ENCODE measurements around the gene RNF220. TPM values are rescaled to one million over a fixed set of nuclear protein-coding genes. Genes with fewer than 3 reads are reported as not detected.

RNF220 gene
- total and polyA plus RNA-seq, 2 experiments from 2014 or later, result 47.4 to 123 TPM

DNA sequence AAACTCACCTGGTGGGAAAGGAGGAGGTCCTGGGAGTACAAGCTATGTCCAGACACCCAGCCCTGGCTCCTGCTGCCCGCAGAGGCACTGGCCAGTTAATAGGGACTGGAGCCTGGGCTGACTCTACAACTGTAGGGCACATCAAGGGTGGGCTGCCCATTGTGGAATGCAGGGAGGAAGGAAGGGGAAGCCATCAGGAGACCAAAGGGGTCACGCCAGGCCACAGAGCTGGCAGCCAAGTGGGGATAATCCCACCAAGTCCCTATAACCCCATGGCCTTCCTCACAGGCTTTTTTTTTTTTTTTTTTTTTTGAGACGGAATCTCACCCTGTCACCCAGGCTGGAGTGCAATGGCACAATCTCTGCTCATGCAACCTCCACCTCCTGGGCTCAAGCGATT is 254.5 kb downstream of the RNF220 start:
- Histone ChIP-seq H3K27ac (no peak overlapping the region), H3K9me3 (ENCODE audit: low read depth) (no peaks in the 10 kb centered on the region), H3K4me2 (ENCODE audit: unreplicated experiment) (no peak overlapping the region), H3K9ac (no peak overlapping the region), H2AFZ (no peak overlapping the region), H3K36me3 (ENCODE audit: low read depth) (no peaks in the 10 kb centered on the region), H3K4me3 (no peak overlapping the region), H3K9me2 (ENCODE audit: insufficient read depth) (no peaks in the 10 kb centered on the region), H3K27me3 (replicated peaks; ENCODE audit: insufficient read depth) (no peaks in the 10 kb centered on the region), H3K4me1 (ENCODE audit: insufficient read depth) (no peaks in the 10 kb centered on the region), H3F3A (ENCODE audit: insufficient read depth) (no peaks in the 10 kb centered on the region), H3K79me2 (ENCODE audit: insufficient read depth) (no peaks in the 10 kb centered on the region), H4K20me1 (ENCODE audit: insufficient read depth) (no peaks in the 10 kb centered on the region)
- in situ Hi-C loops (cut with MboI), result no loop called here
- no peak for TF ChIP-seq EZH2 (IDR thresholded peaks at IDR 0.05; ENCODE audit: insufficient read depth, poor library complexity, severe bottlenecking)
- TF ChIP-seq EZH2phosphoT487 (IDR thresholded peaks at IDR 0.05; ENCODE audit: insufficient read depth, low read depth), result no peak
- no peak for DNase-seq
- 95 to 99% methylated on average over 4 of the region's 4 CpGs for WGBS, 2 experiments (ENCODE audit: low coverage in 1 of 2, low lambda C conversion rate in 2 of 2, missing lambda C conversion rate in 2 of 2)

DNA sequence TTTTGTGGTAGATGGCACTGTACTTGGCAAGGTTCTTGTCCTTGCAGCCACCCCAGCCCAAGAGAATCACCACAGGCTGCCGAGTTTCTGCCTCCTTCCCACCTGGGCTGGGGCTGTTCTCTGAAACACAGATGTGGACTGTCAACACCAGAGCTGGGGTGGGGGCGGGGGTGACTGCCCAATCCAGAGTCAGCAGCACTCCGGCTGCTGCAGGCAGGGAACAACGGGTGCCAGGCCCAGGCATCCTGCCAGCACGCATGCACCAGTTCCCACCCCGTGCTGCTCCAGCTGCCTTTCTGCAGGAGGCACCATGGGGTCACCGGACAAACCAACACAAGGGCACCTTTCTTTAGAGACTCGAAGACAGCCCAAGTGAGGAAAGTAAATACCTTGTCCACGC is 255.1 kb downstream of the RNF220 start:
- DNase-seq, result no peak
- Histone ChIP-seq H3K36me3 (ENCODE audit: low read depth) (no peaks in the 10 kb centered on the region), H3K27ac (no peak overlapping the region), H3K4me2 (ENCODE audit: unreplicated experiment) (no peak overlapping the region), H3K4me1 (ENCODE audit: insufficient read depth) (no peaks in the 10 kb centered on the region), H3K9me3 (ENCODE audit: low read depth) (no peaks in the 10 kb centered on the region), H2AFZ (no peak overlapping the region), H3F3A (ENCODE audit: insufficient read depth) (no peaks in the 10 kb centered on the region), H3K27me3 (replicated peaks; ENCODE audit: insufficient read depth) (no peaks in the 10 kb centered on the region), H3K4me3 (no peak overlapping the region), H3K79me2 (ENCODE audit: insufficient read depth) (no peaks in the 10 kb centered on the region), H3K9ac (no peak overlapping the region), H3K9me2 (ENCODE audit: insufficient read depth) (no peaks in the 10 kb centered on the region), H4K20me1 (ENCODE audit: insufficient read depth) (no peaks in the 10 kb centered on the region)
- WGBS, 2 experiments (ENCODE audit: low coverage in 1 of 2, low lambda C conversion rate in 2 of 2, missing lambda C conversion rate in 2 of 2), result 31 to 42% methylated on average over 9 of the region's 9 CpGs
- no peak for TF ChIP-seq EZH2 (IDR thresholded peaks at IDR 0.05; ENCODE audit: insufficient read depth, poor library complexity, severe bottlenecking)
- TF ChIP-seq EZH2phosphoT487 (IDR thresholded peaks at IDR 0.05; ENCODE audit: insufficient read depth, low read depth), result no peak
- in situ Hi-C loops (cut with MboI), result no loop called here

DNA sequence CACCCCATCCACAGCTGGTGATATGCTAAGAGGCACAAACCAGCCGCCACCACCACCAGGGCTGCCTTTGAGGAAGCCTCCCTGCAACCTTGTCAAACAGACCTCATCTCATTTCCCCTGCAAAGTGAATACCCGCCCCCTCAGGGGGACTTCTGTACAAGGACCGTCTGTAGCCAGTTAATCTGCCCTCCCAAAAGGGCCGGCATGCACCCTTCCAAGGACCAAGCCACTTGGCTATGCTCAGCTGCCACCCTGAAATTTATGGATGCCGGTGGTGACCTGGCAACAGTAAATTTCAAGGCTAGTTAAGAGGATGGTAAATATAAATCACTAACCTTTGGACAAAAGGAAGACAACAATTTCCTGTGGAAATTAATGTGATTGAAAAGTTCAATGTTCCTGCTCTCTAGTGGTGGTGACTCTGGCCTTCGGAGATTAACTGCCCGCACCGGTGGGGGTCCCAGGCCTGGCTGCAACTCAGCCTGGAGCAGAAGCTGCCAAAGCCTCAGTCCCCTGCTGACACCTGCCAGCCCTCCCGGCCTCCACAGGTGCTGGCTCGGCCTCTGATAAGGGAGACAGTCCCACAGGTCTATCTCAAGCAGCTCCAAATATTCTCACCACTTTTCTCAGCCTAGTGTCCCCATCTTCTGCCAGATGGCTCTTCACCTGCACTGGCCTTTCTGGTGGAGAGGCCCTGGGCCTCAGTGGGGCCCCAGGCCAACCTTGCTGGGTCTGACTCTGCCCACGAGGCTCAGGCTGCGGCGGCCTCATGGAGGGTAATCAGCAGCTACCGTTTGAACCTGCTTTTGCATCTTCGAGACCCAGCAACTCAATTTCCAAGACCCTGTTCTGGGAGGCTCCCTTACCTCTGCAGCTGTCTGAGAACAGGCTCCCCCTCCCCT is 257.0 kb downstream of the RNF220 start:
- Histone ChIP-seq H3K4me2 (ENCODE audit: unreplicated experiment) (no peak overlapping the region), H3K9ac (no peak overlapping the region), H3K27me3 (replicated peaks; ENCODE audit: insufficient read depth) (no peaks in the 10 kb centered on the region), H3K4me1 (ENCODE audit: insufficient read depth) (no peaks in the 10 kb centered on the region), H3K9me2 (ENCODE audit: insufficient read depth) (no peaks in the 10 kb centered on the region), H3K4me3 (no peak overlapping the region), H3K36me3 (ENCODE audit: low read depth) (no peaks in the 10 kb centered on the region), H2AFZ (no peak overlapping the region), H3K79me2 (ENCODE audit: insufficient read depth) (no peaks in the 10 kb centered on the region), H3K9me3 (ENCODE audit: low read depth) (no peaks in the 10 kb centered on the region), H3K27ac (no peak overlapping the region), H4K20me1 (ENCODE audit: insufficient read depth) (no peaks in the 10 kb centered on the region), H3F3A (ENCODE audit: insufficient read depth) (no peaks in the 10 kb centered on the region)
- WGBS, 2 experiments (ENCODE audit: low coverage in 1 of 2, low lambda C conversion rate in 2 of 2, missing lambda C conversion rate in 2 of 2), result 81 to 82% methylated on average over 15 of the region's 15 CpGs
- DNase-seq, result no peak
- in situ Hi-C loops (cut with MboI), result no loop called here
- no peak for TF ChIP-seq EZH2 (IDR thresholded peaks at IDR 0.05; ENCODE audit: insufficient read depth, poor library complexity, severe bottlenecking)
- no peak for TF ChIP-seq EZH2phosphoT487 (IDR thresholded peaks at IDR 0.05; ENCODE audit: insufficient read depth, low read depth)

DNA sequence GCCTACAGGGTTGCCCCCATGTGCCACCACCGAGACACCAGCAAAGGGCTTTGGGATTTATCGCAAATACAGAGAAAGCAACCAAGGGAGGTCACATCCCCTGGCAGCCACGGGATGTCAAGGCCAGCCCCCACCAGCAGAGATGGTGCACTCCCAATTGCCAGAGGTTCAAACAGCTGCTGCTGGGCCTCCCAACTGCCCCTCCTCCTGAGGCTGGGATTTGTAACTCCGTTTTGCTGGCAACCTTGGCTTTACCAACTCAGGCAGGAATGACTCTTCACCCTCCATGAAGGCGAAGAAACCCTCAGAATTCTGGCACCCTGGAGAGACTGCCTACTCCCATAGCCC is 257.6 kb downstream of the RNF220 start:
- H3K79me2 ChIP-seq (ENCODE audit: insufficient read depth), result no peaks in the 10 kb centered on the region
- no peak for DNase-seq
- H3K27ac ChIP-seq, result no peak overlapping the region
- H3K9me2 ChIP-seq (ENCODE audit: insufficient read depth), result no peaks in the 10 kb centered on the region
- 67 to 75% methylated on average over 5 of the region's 5 CpGs for WGBS, 2 experiments (ENCODE audit: low coverage in 1 of 2, low lambda C conversion rate in 2 of 2, missing lambda C conversion rate in 2 of 2)
- H3K9me3 ChIP-seq (ENCODE audit: low read depth), result no peaks in the 10 kb centered on the region
- no peak overlapping the region for H3K9ac ChIP-seq
- no peaks in the 10 kb centered on the region for H3K4me1 ChIP-seq (ENCODE audit: insufficient read depth)
- no peak overlapping the region for H3K4me2 ChIP-seq (ENCODE audit: unreplicated experiment)
- TF ChIP-seq EZH2phosphoT487 (IDR thresholded peaks at IDR 0.05; ENCODE audit: insufficient read depth, low read depth), result no peak
- no peak for TF ChIP-seq EZH2 (IDR thresholded peaks at IDR 0.05; ENCODE audit: insufficient read depth, poor library complexity, severe bottlenecking)
- H3K4me3 ChIP-seq, result no peak overlapping the region
- no peak overlapping the region for H2AFZ ChIP-seq
- no peaks in the 10 kb centered on the region for H4K20me1 ChIP-seq (ENCODE audit: insufficient read depth)
- no peaks in the 10 kb centered on the region for H3K36me3 ChIP-seq (ENCODE audit: low read depth)
- no peaks in the 10 kb centered on the region for H3F3A ChIP-seq (ENCODE audit: insufficient read depth)
- no peaks in the 10 kb centered on the region for H3K27me3 ChIP-seq (replicated peaks; ENCODE audit: insufficient read depth)
- in situ Hi-C loops (cut with MboI), result no loop called here
